SK-N-SH (cell line): ENCODE measurements around the gene SRSF2. TPM values are rescaled to one million over a fixed set of nuclear protein-coding genes. Genes with fewer than 3 reads are reported as not detected.

ENCODE experiments used
- CTCF ChIA-PET: fragments of 300-600, 350-600 bp; formaldehyde crosslinking; extraction: SDS; loops from one replicate; lab custom pipeline; 2021; lab: Yijun Ruan, JAX
- POLR2A ChIA-PET: fragments of 350-600 bp; sonication (Branson Sonifier 250); formaldehyde crosslinking; extraction: SDS; loops from one replicate; lab custom pipeline; 2020; ENCODE audit warnings: antibody characterized with exemption, inconsistent platforms; lab: Yijun Ruan, JAX
- DNase-seq: peaks from one replicate; pipeline ENCODE4 v3.0.0; 2012
- H2AFZ ChIP-seq: fragments of 200-600 bp; sonication (generic); 2 replicates; pipeline ENCODE4 v1.8.1; 2016; ENCODE audit warnings: antibody characterized with exemption, mild to moderate bottlenecking, low read depth
- H3F3A ChIP-seq: fragments of 200-600 bp; sonication (generic); replicated peaks from 2 replicates; pipeline ENCODE3; 2016; ENCODE audit warnings: antibody characterized with exemption, mild to moderate bottlenecking; ENCODE audit not compliant: insufficient read depth
- H3K27ac ChIP-seq, 2 experiments: fragments of 200-500 bp in 1 of 2; fragments of 200-600 bp in 1 of 2; sonication (Bioruptor generic) in 1 of 2; sonication (generic), shearing (Covaris generic) in 1 of 2; 2 replicates each; pipeline versions ENCODE4 v1.5.1 to v1.6.1; 2014 to 2016; ENCODE audit warnings: low read depth in 2 of 2, inconsistent platforms in 1 of 2, low read length in 1 of 2, mild to moderate bottlenecking in 1 of 2, mixed read lengths in 1 of 2
- H3K27me3 ChIP-seq: fragments of 200-600 bp; sonication (generic), shearing (Covaris generic); 2 replicates; pipeline ENCODE4 v1.6.1; 2016; ENCODE audit warnings: mixed run types; ENCODE audit not compliant: insufficient read depth
- H3K36me3 ChIP-seq, 2 experiments: fragments of 200-500 bp in 1 of 2; fragments of 200-600 bp in 1 of 2; sonication (Bioruptor generic) in 1 of 2; sonication (generic) in 1 of 2; replicated peaks in 1 of 2; 2 replicates each; pipeline versions ENCODE3 to v1.5.1; 2014 to 2016; ENCODE audit warnings: low read length in 1 of 2, mild to moderate bottlenecking in 1 of 2; ENCODE audit not compliant: insufficient read depth in 2 of 2, control insufficient read depth in 1 of 2
- H3K4me1 ChIP-seq, 2 experiments: fragments of 200-500 bp in 1 of 2; fragments of 200-600 bp in 1 of 2; sonication (Bioruptor generic) in 1 of 2; sonication (generic), shearing (Covaris generic) in 1 of 2; 2 replicates each; pipeline versions ENCODE4 v1.5.1 to v1.6.1; 2014 to 2016; ENCODE audit warnings: low read depth in 1 of 2, low read length in 1 of 2, mixed run types in 1 of 2; ENCODE audit not compliant: insufficient read depth in 2 of 2, control insufficient read depth in 1 of 2
- H3K4me2 ChIP-seq: fragments of 200-600 bp; sonication (generic), shearing (Covaris generic); 2 replicates; pipeline ENCODE4 v1.6.1; 2017; ENCODE audit warnings: mixed run types
- H3K4me3 ChIP-seq, 2 experiments: fragments of 200-500 bp in 1 of 2; fragments of 200-600 bp in 1 of 2; sonication (Bioruptor generic) in 1 of 2; sonication (generic), shearing (Covaris generic) in 1 of 2; 2 replicates each; pipeline versions ENCODE4 v1.5.1 to v1.8.1; 2014 to 2016; ENCODE audit warnings: low read depth in 2 of 2, inconsistent platforms in 1 of 2, low read length in 1 of 2, mild to moderate bottlenecking in 1 of 2, mixed read lengths in 1 of 2, moderate library complexity in 1 of 2
- H3K79me2 ChIP-seq: fragments of 200-600 bp; sonication (generic); 2 replicates; pipeline ENCODE4 v1.8.1; 2017; ENCODE audit warnings: mild to moderate bottlenecking; ENCODE audit not compliant: insufficient read depth
- H3K9ac ChIP-seq: fragments of 200-600 bp; sonication (generic); 2 replicates; pipeline ENCODE4 v1.6.1; 2017; ENCODE audit warnings: mixed run types
- H3K9me2 ChIP-seq: fragments of 200-600 bp; sonication (generic); 2 replicates; pipeline ENCODE4 v1.6.1; 2017; ENCODE audit warnings: mixed run types
- H3K9me3 ChIP-seq: fragments of 200-600 bp; sonication (generic); 2 replicates; pipeline ENCODE4 v1.6.1; 2017; ENCODE audit warnings: mixed run types, mild to moderate bottlenecking, moderate library complexity
- H4K20me1 ChIP-seq: fragments of 200-600 bp; sonication (generic); 2 replicates; pipeline ENCODE4 v1.6.1; 2017; ENCODE audit warnings: mild to moderate bottlenecking, mixed run types; ENCODE audit not compliant: insufficient read depth
- CHD2 ChIP-seq: fragments of 150-350 bp; IDR thresholded peaks from 2 replicates; pipeline ENCODE4 v1.6.1; 2018; ENCODE audit warnings: low read length; ENCODE audit not compliant: partially characterized antibody
- CTCF ChIP-seq: fragments of 200-600 bp; sonication (generic); IDR thresholded peaks from 2 replicates; pipeline ENCODE4 v1.6.1; 2017; ENCODE audit warnings: antibody characterized with exemption, mild to moderate bottlenecking, moderate library complexity
- FOXM1 ChIP-seq: IDR thresholded peaks from 2 replicates; pipeline ENCODE4 v1.4.0; 2012; ENCODE audit warnings: low read depth, mild to moderate bottlenecking
- GABPA ChIP-seq: IDR thresholded peaks from 2 replicates; pipeline ENCODE4 v1.4.0; 2012; ENCODE audit warnings: low read depth, mild to moderate bottlenecking
- JUND ChIP-seq: IDR thresholded peaks from 2 replicates; pipeline ENCODE4 v1.4.0; 2012
- MXI1 ChIP-seq: IDR thresholded peaks from 2 replicates; pipeline ENCODE4 v1.6.1; 2012; ENCODE audit warnings: mild to moderate bottlenecking, low read depth, low read length, improper control_type of control experiment
- NFIC ChIP-seq: IDR thresholded peaks from 2 replicates; pipeline ENCODE4 v1.4.0; 2012; ENCODE audit warnings: borderline replicate concordance
- NRF1 ChIP-seq: IDR thresholded peaks from 2 replicates; pipeline ENCODE4 v1.6.1; 2012; ENCODE audit warnings: low read depth, mild to moderate bottlenecking, low read length
- POLR2AphosphoS5 ChIP-seq: IDR thresholded peaks from 2 replicates; pipeline ENCODE4 v1.6.1; 2012; ENCODE audit warnings: low read depth, low read length
- REST ChIP-seq: IDR thresholded peaks from 2 replicates; pipeline ENCODE4 v1.6.1; 2012; ENCODE audit warnings: mild to moderate bottlenecking, low read depth, low read length, moderate library complexity
- SMC3 ChIP-seq: IDR thresholded peaks from 2 replicates; pipeline ENCODE4 v1.6.1; 2012; ENCODE audit warnings: low read depth, low read length, improper control_type of control experiment
- TEAD4 ChIP-seq: IDR thresholded peaks from 2 replicates; pipeline ENCODE4 v1.4.0; 2012; ENCODE audit warnings: mild to moderate bottlenecking, borderline replicate concordance; ENCODE audit not compliant: insufficient read depth
- WGBS: methylation state at CpG from one replicate; pipeline ENCODE4 v1.1.6; 2017; ENCODE audit warnings: low lambda C conversion rate; 5-methylcytosine and 5-hydroxymethylcytosine counted together
- polyA plus RNA-seq, 3 experiments: library from polyadenylated mRNA; depleted of rRNA; stranded (reverse); fragments of >200 nt; gene quantifications; 2 replicates each; pipeline ENCODE4 v1.2.3, GENCODE V29; 2012
- TF ChIP-seq, protein P1 (sequence below): IDR thresholded peaks from 2 replicates; pipeline ENCODE4; 2012
- TF ChIP-seq, protein P2 (sequence below): IDR thresholded peaks from 2 replicates; pipeline ENCODE4 v1.4.0; 2012; ENCODE audit warnings: low read depth, borderline replicate concordance
- TF ChIP-seq, protein P3 (sequence below): IDR thresholded peaks from 2 replicates; pipeline ENCODE4 v1.4.0; 2012; ENCODE audit warnings: low read depth

Gene SRSF2
- polyA plus RNA-seq, 1 of the 3 experiments (the other 2 are of a cell fraction) = 211 TPM

- Histone ChIP-seq H3F3A (peaks cover 24% of the 10 kb centered on the region), H3K9me2 (no peaks in the 10 kb centered on the region), H3K4me2 (peak overlapping the region; percentile 80), H3K79me2 (peaks cover 93% of the 10 kb centered on the region), H3K4me1 (peaks cover 14 to 20% of the 10 kb centered on the region in 2 experiments), H4K20me1 (peaks cover 18% of the 10 kb centered on the region; the same call in 1 of the 2 replicates), H3K36me3 (peaks cover 24 to 51% of the 10 kb centered on the region in 2 experiments), H2AFZ (peak overlapping the region; percentile 43; the same call in 1 of the 2 replicates), H3K27ac (peak overlapping the region; percentile 87 to 96), H3K4me3 (peak overlapping the region; percentile 74 to 99), H3K27me3 (no peaks in the 10 kb centered on the region), H3K9me3 (no peaks in the 10 kb centered on the region), H3K9ac (peak overlapping the region; percentile 82)
- ChIA-PET POLR2A (interaction anchor here (0.6 to 4.7 kb wide), 9 partner anchors 9 to 182 kb away, joined by 3 to 47 read pairs (median 5); partner anchors contain the start of genes MFSD11 and SRSF2), CTCF (interaction anchor here (0.5 to 5.9 kb wide), 16 partner anchors 10 to 331 kb away, joined by 3 to 75 read pairs (median 6); partner anchors contain the start of genes MFSD11, MGAT5B, MXRA7 and SRSF2)
- TF ChIP-seq MXI1 (peak; percentile 59), SMC3 (no peak), CTCF (no peak), NRF1 (peak; percentile 39; the same call in 1 of the 2 replicates), TEAD4 (no peak), POLR2AphosphoS5 (no peak), FOXM1 (no peak), GABPA (no peak), JUND (no peak), NFIC (no peak), REST (no peak), CHD2 (peak; percentile 37)
- TF ChIP-seq, protein P1, sequence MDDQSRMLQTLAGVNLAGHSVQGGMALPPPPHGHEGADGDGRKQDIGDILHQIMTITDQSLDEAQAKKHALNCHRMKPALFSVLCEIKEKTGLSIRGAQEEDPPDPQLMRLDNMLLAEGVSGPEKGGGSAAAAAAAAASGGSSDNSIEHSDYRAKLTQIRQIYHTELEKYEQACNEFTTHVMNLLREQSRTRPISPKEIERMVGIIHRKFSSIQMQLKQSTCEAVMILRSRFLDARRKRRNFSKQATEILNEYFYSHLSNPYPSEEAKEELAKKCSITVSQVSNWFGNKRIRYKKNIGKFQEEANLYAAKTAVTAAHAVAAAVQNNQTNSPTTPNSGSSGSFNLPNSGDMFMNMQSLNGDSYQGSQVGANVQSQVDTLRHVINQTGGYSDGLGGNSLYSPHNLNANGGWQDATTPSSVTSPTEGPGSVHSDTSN = no peak
- TF ChIP-seq, protein P2, sequence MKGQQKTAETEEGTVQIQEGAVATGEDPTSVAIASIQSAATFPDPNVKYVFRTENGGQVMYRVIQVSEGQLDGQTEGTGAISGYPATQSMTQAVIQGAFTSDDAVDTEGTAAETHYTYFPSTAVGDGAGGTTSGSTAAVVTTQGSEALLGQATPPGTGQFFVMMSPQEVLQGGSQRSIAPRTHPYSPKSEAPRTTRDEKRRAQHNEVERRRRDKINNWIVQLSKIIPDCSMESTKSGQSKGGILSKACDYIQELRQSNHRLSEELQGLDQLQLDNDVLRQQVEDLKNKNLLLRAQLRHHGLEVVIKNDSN = no peak
- TF ChIP-seq, protein P3, sequence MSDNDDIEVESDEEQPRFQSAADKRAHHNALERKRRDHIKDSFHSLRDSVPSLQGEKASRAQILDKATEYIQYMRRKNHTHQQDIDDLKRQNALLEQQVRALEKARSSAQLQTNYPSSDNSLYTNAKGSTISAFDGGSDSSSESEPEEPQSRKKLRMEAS = peak; percentile 66; the same call in 1 of the 2 replicates
- peak; percentile 79 for DNase-seq
- WGBS = 7% methylated on average over 22 of the region's 38 CpGs
Observed at GRCh38 chr17:76725580-76726230, 11.4 kb downstream of the SRSF2 start.
